Activated CD8-positive, alpha-beta T cell treated with anti-CD3 and anti-CD28 coated beads for 36 hours (primary cell): ENCODE data around the gene COMT. TPM values are rescaled to one million over a fixed set of nuclear protein-coding genes. Genes with fewer than 3 reads are reported as not detected.

Source experiments
- ATAC-seq: fragments of 200-7000 bp; cut with Tn5 transposase; one replicate; pipeline ENCODE4 v1.10.0; 2021; ENCODE audit warnings: mild to moderate bottlenecking, moderate library complexity
- CTCF ChIA-PET: fragments of 350-600 bp; sonication (Branson Sonifier 250); formaldehyde crosslinking; loops from one replicate; lab custom pipeline; 2021; ENCODE audit warnings: antibody characterized with exemption; lab: Charles Lee
- POLR2A ChIA-PET: fragments of 350-600 bp; sonication (Branson Sonifier 250); formaldehyde crosslinking; loops from one replicate; lab custom pipeline; 2021; ENCODE audit warnings: antibody characterized with exemption; lab: Charles Lee
- DNase-seq: peaks from one replicate; pipeline ENCODE4 v3.0.0-alpha.2; 2020
- H3K27ac Mint-ChIP-seq: one replicate; pipeline ENCODE4 v1.8.0; 2021; ENCODE audit warnings: mild to moderate bottlenecking, mixed read lengths
- H3K27me3 Mint-ChIP-seq: one replicate; pipeline ENCODE4 v1.8.0; 2021; ENCODE audit warnings: mixed read lengths
- H3K36me3 Mint-ChIP-seq: one replicate; pipeline ENCODE4 v1.8.0; 2021; ENCODE audit warnings: low read depth, mixed read lengths
- H3K4me1 Mint-ChIP-seq: one replicate; pipeline ENCODE4 v1.8.0; 2021; ENCODE audit warnings: low read depth, mixed read lengths
- H3K4me3 Mint-ChIP-seq: one replicate; pipeline ENCODE4 v1.8.0; 2021; ENCODE audit warnings: mild to moderate bottlenecking, moderate library complexity, mixed read lengths
- H3K9me3 Mint-ChIP-seq: one replicate; pipeline ENCODE4 v1.8.0; 2021; ENCODE audit warnings: mixed read lengths
- intact Hi-C: fragments of 100-400 bp; cut with micrococcal nuclease; formaldehyde crosslinking; loops from one replicate; pipeline ENCODE4 v1.10.0; 2022
- total RNA-seq, 2 experiments: library from RNA; stranded (reverse); gene quantifications; one replicate each; pipeline ENCODE4 v1.2.3, GENCODE V29; 2021
- TF ChIP-seq, protein P1 (sequence below): fragments of 200-600 bp; IDR thresholded peaks from one replicate; pipeline ENCODE4 v1.8.0; 2022; ENCODE audit warnings: antibody characterized with exemption, mild to moderate bottlenecking

The COMT gene
- total RNA-seq, 2 experiments from 2014 or later = 70.7 to 74.5 TPM

DNA sequence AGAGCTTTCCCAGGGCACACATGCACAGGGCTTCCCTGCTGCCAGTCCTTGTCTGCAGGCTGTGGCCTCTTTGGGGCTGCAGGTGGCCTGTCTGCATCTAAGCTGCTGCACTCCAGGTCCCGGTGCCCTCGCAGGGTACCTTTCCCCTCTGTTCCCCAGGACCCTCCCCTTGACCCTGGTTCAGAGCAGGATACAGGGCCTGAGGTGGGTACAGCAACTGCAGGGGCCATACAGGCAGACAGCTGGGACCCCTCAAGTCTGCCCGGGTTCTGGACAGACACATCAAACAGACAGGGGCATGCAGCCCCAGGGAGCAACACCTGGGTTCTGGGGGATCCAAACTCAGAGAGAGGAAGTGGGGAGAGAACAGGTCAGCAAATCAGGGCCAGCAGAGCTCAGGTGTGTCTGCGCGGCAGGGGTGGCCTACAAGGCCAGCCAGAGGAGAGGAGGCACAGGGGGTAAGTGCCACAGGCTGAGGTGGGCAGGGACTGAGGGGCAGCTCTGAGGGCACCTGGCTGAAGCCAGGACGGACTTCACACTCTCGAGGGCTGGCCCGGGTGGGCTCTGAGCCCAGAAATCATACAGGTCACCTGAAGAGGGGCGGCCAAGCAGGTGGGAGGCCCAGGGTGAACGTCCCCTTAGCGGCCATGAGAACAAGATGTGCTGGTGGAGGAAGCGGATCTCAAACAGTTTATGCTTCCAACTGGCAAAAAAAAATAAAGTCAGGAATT lies 29.9 kb upstream of the COMT start:
- TF ChIP-seq, protein P1, sequence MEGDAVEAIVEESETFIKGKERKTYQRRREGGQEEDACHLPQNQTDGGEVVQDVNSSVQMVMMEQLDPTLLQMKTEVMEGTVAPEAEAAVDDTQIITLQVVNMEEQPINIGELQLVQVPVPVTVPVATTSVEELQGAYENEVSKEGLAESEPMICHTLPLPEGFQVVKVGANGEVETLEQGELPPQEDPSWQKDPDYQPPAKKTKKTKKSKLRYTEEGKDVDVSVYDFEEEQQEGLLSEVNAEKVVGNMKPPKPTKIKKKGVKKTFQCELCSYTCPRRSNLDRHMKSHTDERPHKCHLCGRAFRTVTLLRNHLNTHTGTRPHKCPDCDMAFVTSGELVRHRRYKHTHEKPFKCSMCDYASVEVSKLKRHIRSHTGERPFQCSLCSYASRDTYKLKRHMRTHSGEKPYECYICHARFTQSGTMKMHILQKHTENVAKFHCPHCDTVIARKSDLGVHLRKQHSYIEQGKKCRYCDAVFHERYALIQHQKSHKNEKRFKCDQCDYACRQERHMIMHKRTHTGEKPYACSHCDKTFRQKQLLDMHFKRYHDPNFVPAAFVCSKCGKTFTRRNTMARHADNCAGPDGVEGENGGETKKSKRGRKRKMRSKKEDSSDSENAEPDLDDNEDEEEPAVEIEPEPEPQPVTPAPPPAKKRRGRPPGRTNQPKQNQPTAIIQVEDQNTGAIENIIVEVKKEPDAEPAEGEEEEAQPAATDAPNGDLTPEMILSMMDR = no peak
- H3K4me1 Mint-ChIP-seq = peaks cover 8% of the 10 kb centered on the region
- H3K36me3 Mint-ChIP-seq = peaks cover 25% of the 10 kb centered on the region
- no peak for ATAC-seq
- ChIA-PET POLR2A (no interaction called here), CTCF (interaction anchor here (0.8 to 7.2 kb wide), 8 partner anchors 10 to 236 kb away, joined by 3 to 144 read pairs (median 3); no protein-coding TSS in a partner anchor)
- H3K27ac Mint-ChIP-seq = no peak overlapping the region
- no peak overlapping the region for H3K4me3 Mint-ChIP-seq
- no peaks in the 10 kb centered on the region for H3K27me3 Mint-ChIP-seq
- intact Hi-C loops = loop anchor here (2.0 kb wide), 1 partner anchor 183 kb away; no protein-coding TSS in a partner anchor
- DNase-seq = no peak
- H3K9me3 Mint-ChIP-seq = no peaks in the 10 kb centered on the region

DNA sequence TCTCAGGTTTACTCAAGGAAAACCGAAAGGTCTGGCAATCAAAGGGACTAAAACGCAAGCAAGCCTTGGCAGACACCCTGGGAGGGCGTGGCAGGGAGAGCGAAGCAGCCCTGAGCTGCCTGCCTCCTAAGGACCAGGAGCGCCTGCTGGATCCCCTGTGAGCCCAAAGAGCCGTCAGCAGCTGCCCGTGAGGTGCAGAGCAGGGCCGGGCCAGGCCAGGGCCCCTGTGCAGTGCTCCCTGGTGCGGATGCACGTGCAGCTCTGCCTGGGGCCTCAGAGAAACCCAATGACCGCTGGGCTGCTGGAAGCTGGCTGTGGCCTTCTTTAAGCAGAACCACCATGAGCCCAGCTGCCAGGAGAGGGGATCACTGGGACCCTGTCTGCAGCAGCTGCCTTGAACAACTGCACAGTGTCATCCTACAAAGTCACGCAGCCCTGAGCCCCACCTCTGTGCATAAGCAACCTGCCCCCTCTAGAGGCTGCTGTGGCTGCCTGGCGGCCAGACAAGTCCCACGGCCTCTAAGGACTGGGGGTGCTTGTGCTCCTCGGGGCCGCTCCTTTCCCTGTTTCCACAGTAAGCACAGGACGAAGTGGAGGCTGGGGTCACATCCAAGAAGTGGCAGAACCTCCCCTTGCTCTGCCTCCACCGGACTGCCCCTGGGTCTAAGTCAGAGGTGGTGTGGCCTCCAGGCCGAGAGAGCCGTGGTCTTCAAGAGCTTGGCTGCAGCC lies 29.1 kb upstream of the COMT start:
- H3K27ac Mint-ChIP-seq = no peak overlapping the region
- peaks cover 8% of the 10 kb centered on the region for H3K4me1 Mint-ChIP-seq
- intact Hi-C loops = no loop called here
- H3K36me3 Mint-ChIP-seq = peaks cover 25% of the 10 kb centered on the region
- ATAC-seq (no peak), DNase-seq (no peak)
- no peak overlapping the region for H3K4me3 Mint-ChIP-seq
- CTCF ChIA-PET = interaction anchor here (0.8 to 7.2 kb wide), 8 partner anchors 10 to 189 kb away, joined by 3 to 144 read pairs (median 3); partner anchors contain the start of gene GP1BB
- TF ChIP-seq, protein P1 = no peak
- no peaks in the 10 kb centered on the region for H3K9me3 Mint-ChIP-seq
- POLR2A ChIA-PET = interaction anchor here (1.9 kb wide), 1 partner anchor 182 kb away, joined by 5 read pairs; no protein-coding TSS in a partner anchor
- H3K27me3 Mint-ChIP-seq = no peaks in the 10 kb centered on the region

DNA sequence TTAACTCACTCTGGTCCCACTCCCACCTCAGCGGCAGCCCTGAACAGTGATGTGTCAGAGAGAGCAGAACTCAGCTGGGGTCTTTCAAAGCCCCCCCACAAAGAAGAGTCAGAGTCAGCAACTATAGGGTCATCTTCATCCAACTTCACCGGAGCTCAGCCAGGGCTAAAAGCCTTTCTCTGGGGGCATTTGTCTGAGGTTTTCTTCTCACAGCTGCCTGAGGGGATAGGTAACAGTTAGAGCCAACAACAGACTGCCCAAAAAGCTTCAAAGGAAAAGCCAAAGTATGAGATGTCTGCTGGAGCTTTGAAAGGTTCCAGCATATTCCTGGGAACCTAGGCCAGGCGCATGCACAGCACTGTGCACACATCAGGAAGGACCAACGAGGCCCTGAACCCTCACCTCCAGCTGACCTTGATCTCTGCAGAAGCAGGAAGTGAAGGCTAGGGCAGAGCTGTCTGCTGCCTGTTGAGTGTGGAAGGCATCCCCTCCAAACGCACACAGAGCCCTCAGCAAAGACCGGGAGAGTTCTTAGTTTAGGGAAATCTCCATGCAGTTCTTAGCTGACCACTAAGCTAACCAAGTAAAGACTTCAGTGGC lies 28.1 kb upstream of the COMT start:
- TF ChIP-seq, protein P1 = no peak
- peaks cover 8% of the 10 kb centered on the region for H3K4me1 Mint-ChIP-seq
- no peaks in the 10 kb centered on the region for H3K27me3 Mint-ChIP-seq
- no peaks in the 10 kb centered on the region for H3K9me3 Mint-ChIP-seq
- H3K36me3 Mint-ChIP-seq = peaks cover 25% of the 10 kb centered on the region
- DNase-seq = no peak
- intact Hi-C loops = no loop called here
- no peak overlapping the region for H3K27ac Mint-ChIP-seq
- H3K4me3 Mint-ChIP-seq = no peak overlapping the region
- no peak for ATAC-seq
- ChIA-PET POLR2A (interaction anchor here (1.2 to 1.9 kb wide), 2 partner anchors 137 to 183 kb away, joined by 4 to 5 read pairs; no protein-coding TSS in a partner anchor), CTCF (interaction anchor here (0.5 to 7.2 kb wide), 5 partner anchors 12 to 190 kb away, joined by 3 to 144 read pairs (median 3); partner anchors contain the start of gene GP1BB)

DNA sequence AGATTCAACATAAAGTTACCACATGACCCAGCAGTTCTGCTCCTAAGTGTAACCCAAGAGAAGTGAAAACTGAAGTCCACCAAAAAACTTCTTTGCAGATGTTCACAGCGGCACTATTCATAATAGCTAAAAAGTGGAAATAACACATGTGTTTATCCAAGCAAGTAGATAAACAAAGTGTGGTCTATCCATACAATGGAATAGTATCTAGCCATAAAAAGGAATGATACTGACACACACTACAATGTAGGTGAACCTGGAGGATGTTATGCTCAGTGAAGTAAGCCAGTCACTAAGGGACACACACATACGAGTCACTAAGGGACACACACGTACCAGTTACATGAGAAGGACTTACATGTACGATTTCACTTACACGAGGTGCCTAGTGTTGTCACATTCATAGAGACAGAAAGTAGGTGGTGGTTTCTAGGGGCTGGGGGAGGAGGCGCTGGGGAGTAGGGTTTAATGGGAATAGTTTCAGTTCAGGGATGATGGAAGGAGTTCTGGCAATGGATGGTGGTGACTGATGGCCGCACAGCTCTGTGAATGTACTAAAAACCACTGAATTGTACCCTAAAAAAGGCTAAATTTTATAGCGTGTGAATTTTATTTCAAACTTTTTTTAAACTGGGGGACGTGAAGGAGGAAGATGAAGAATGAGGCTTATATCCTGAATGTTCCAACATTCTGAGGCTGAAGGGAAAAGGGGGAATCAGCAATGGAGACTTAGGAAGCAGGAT lies 27.2 kb upstream of the COMT start:
- Mint-ChIP-seq H3K4me1 (peaks cover 7% of the 10 kb centered on the region), H3K9me3 (no peaks in the 10 kb centered on the region), H3K27me3 (no peaks in the 10 kb centered on the region), H3K36me3 (peaks cover 23% of the 10 kb centered on the region), H3K27ac (no peak overlapping the region), H3K4me3 (no peak overlapping the region)
- ATAC-seq = no peak
- TF ChIP-seq, protein P1 = no peak
- intact Hi-C loops = no loop called here
- ChIA-PET POLR2A (interaction anchor here (1.2 to 1.9 kb wide), 2 partner anchors 138 to 184 kb away, joined by 4 to 5 read pairs; no protein-coding TSS in a partner anchor), CTCF (interaction anchor here (1.3 to 7.2 kb wide), 2 partner anchors 33 to 183 kb away, joined by 3 to 144 read pairs; no protein-coding TSS in a partner anchor)
- no peak for DNase-seq
